NT2/D1 (cell line): ENCODE results near the gene CABLES2.

Experiments used
- DNase-seq: peaks from one replicate; pipeline ENCODE4 v3.0.0-alpha.2; 2011; ENCODE audit warnings: low read depth, low spot score
- H3K27me3 ChIP-seq: 2 replicates; pipeline ENCODE4 v1.6.0; 2011; ENCODE audit warnings: mild to moderate bottlenecking; ENCODE audit not compliant: insufficient read length, insufficient read depth
- H3K36me3 ChIP-seq: 2 replicates; pipeline ENCODE4 v1.6.1; 2011; ENCODE audit warnings: mild to moderate bottlenecking, low read length, mixed read lengths; ENCODE audit not compliant: insufficient read depth, insufficient read length
- H3K4me1 ChIP-seq: 2 replicates; pipeline ENCODE4 v1.5.1; 2011; ENCODE audit not compliant: insufficient read depth, insufficient read length
- H3K4me3 ChIP-seq: 2 replicates; pipeline ENCODE4 v1.5.1; 2011; ENCODE audit warnings: low read depth; ENCODE audit not compliant: insufficient read length
- H3K9ac ChIP-seq: 2 replicates; pipeline ENCODE4 v1.6.0; 2011; ENCODE audit warnings: low read depth; ENCODE audit not compliant: insufficient read length
- H3K9me3 ChIP-seq: 2 replicates; pipeline ENCODE4 v1.5.1; 2011; ENCODE audit warnings: mild to moderate bottlenecking, low read length; ENCODE audit not compliant: insufficient read depth
- SUZ12 ChIP-seq: IDR thresholded peaks from 2 replicates; pipeline ENCODE4 v1.6.1; 2011; ENCODE audit not compliant: insufficient read length, insufficient read depth; ENCODE audit errors: extremely low read depth
- YY1 ChIP-seq: IDR thresholded peaks from 2 replicates; pipeline ENCODE4 v1.6.1; 2011; ENCODE audit not compliant: insufficient read length, insufficient read depth
- ZNF274 ChIP-seq: IDR thresholded peaks from 2 replicates; pipeline ENCODE4 v1.6.1; 2011; ENCODE audit warnings: mild to moderate bottlenecking, low read depth, low read length

CABLES2 gene

DNA sequence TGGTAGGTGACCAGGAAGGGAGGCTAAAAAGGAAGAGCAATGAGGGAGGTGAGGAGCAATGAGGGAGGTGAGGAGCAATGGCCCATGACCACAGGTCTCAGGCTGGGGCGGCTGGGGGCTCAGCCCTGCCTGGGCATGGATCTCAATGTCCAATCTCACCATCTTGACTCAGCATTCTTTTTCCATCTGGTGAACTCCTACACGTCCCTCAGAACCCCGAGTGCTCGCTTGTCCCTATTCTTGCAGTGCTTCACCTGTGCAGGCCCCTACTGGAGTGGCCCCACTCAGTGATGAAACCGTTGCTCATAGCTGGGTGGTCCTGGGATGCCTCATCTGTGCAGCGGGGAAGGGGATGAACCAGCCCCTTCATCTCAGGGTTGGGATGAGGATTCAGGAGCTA is 37.2 kb upstream of the CABLES2 start:
- H3K4me3 ChIP-seq = no peak overlapping the region
- H3K9ac ChIP-seq = no peak overlapping the region
- TF ChIP-seq SUZ12 (no peak), YY1 (no peak), ZNF274 (no peak)
- H3K4me1 ChIP-seq = peaks cover 13% of the 10 kb centered on the region
- H3K36me3 ChIP-seq = no peaks in the 10 kb centered on the region
- DNase-seq = no peak
- no peaks in the 10 kb centered on the region for H3K9me3 ChIP-seq
- no peaks in the 10 kb centered on the region for H3K27me3 ChIP-seq

DNA sequence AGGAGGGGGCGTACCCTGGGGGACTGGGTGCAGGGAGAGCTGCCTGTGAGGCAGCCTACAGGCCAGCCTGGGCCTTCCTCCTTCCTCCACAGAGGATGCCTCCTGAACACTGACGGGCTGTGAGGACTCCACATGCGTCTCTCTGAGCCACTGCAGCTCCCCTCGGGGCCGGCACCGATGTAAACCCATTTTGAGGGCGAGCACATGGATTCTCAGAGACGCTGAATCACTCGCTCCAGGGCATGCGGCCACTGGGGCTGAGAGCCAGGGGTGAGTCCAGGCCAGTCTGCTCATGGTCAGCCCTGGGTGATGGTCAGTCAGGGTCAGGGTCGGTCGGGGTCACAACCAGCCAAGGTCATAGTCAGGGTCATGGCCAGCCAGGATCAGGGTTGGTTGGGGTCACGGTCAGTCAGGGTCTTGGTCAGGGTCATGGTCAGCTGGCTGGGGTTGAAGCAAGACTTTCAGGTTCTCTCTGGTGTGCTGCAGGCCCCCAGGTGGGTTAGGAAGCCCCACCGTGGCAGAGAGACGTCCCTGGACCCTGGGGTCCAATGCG is 35.0 kb upstream of the CABLES2 start:
- DNase-seq = no peak
- Histone ChIP-seq H3K27me3 (no peaks in the 10 kb centered on the region), H3K4me1 (peaks cover 13% of the 10 kb centered on the region), H3K9ac (no peak overlapping the region), H3K9me3 (no peaks in the 10 kb centered on the region), H3K36me3 (no peaks in the 10 kb centered on the region), H3K4me3 (no peak overlapping the region)
- TF ChIP-seq ZNF274 (no peak), SUZ12 (no peak), YY1 (no peak)

DNA sequence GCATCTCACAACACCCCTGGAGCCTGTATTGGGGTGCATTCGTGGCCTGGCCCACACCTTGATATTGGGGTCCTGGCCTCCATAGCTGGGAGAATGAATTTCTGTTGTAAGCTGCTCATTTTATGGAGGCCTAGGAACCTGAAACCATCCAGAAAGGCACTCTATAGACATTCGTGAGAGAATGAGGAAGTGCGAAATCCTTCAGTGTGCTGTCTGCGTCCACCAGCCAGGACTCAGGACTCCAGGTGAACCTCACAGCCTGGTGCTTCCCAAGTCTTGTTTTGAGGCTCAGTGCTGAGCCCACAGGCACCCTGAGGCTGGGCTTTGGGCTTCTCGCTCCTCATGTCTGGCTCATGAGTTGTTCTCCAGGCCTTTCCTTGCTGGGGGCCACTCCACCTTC is 32.1 kb upstream of the CABLES2 start:
- Histone ChIP-seq H3K27me3 (peaks cover 11% of the 10 kb centered on the region), H3K36me3 (no peaks in the 10 kb centered on the region), H3K4me3 (no peak overlapping the region), H3K4me1 (peaks cover 6% of the 10 kb centered on the region), H3K9ac (no peak overlapping the region), H3K9me3 (no peaks in the 10 kb centered on the region)
- DNase-seq = no peak
- TF ChIP-seq YY1 = no peak
- no peak for TF ChIP-seq ZNF274
- TF ChIP-seq SUZ12 = no peak

DNA sequence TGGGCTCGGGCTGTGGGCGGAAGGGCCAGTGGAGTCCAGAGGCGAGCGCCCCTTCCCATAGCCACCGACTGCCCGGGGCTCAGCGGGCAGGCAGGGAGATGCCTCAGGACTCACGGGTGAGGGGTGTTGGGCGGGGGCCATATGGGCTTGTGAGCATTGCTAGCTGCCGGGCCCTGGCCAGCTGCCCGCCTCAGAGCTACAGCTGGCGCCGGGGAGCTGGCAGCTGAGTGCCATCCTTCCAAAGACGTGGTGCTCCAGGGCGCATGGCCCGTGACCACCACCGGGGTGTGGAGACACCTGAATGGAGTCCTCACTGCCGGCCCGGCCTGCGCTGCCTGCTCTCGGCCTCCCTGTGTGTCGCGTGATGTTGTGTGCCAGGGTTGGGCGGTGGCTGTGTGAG is 30.8 kb upstream of the CABLES2 start:
- no peak for DNase-seq
- Histone ChIP-seq H3K4me3 (no peak overlapping the region), H3K4me1 (peaks cover 8% of the 10 kb centered on the region), H3K9ac (no peak overlapping the region), H3K27me3 (peaks cover 11% of the 10 kb centered on the region), H3K36me3 (no peaks in the 10 kb centered on the region), H3K9me3 (no peaks in the 10 kb centered on the region)
- TF ChIP-seq YY1 = no peak
- TF ChIP-seq SUZ12 = no peak
- no peak for TF ChIP-seq ZNF274

DNA sequence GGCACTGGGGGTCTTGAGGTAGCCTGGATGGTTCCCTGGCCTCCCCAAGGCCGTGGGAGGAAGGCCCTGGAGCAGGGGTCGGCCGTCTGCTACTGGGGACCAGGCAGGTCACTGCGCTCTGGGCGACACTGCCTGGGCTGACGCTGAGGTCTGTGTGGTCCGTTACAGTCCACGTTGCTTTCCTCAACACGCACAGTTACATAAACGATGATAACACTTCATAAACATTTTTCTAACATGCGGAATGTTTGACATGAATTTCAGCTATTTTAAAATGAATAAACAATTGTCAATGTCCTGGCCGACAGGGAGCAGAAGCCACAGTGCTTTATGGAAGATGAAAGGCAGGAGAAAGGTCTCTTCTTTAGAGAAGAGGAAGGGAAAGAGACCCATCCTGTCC is 30.4 kb upstream of the CABLES2 start:
- no peak for DNase-seq
- Histone ChIP-seq H3K4me3 (no peak overlapping the region), H3K9me3 (no peaks in the 10 kb centered on the region), H3K36me3 (no peaks in the 10 kb centered on the region), H3K9ac (no peak overlapping the region), H3K4me1 (peaks cover 8% of the 10 kb centered on the region), H3K27me3 (peaks cover 11% of the 10 kb centered on the region)
- no peak for TF ChIP-seq SUZ12
- TF ChIP-seq ZNF274 = no peak
- no peak for TF ChIP-seq YY1

DNA sequence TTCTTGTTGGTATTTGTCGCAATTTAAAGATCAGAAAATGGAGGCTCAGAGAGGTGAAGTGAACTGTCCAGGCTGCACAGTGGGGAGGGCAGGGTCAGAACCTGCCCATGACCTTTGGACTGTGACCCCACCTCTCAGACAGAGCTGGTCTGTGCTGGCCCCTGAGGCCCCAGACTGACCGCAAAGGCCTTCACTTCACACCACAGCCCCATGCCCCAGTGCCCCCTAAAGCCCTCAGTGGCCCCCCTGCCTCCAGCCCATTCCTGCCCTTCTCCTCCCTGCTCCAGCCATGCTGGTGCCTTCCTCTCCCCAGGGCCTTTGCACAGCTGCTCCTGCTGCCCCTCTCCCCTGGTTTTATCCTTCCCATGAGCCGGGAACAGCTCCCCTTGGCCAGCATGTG is 29.6 kb upstream of the CABLES2 start:
- Histone ChIP-seq H3K9me3 (no peaks in the 10 kb centered on the region), H3K4me1 (peaks cover 5% of the 10 kb centered on the region), H3K4me3 (no peak overlapping the region), H3K27me3 (peaks cover 11% of the 10 kb centered on the region), H3K36me3 (no peaks in the 10 kb centered on the region), H3K9ac (no peak overlapping the region)
- no peak for TF ChIP-seq ZNF274
- no peak for TF ChIP-seq SUZ12
- TF ChIP-seq YY1 = no peak
- no peak for DNase-seq

DNA sequence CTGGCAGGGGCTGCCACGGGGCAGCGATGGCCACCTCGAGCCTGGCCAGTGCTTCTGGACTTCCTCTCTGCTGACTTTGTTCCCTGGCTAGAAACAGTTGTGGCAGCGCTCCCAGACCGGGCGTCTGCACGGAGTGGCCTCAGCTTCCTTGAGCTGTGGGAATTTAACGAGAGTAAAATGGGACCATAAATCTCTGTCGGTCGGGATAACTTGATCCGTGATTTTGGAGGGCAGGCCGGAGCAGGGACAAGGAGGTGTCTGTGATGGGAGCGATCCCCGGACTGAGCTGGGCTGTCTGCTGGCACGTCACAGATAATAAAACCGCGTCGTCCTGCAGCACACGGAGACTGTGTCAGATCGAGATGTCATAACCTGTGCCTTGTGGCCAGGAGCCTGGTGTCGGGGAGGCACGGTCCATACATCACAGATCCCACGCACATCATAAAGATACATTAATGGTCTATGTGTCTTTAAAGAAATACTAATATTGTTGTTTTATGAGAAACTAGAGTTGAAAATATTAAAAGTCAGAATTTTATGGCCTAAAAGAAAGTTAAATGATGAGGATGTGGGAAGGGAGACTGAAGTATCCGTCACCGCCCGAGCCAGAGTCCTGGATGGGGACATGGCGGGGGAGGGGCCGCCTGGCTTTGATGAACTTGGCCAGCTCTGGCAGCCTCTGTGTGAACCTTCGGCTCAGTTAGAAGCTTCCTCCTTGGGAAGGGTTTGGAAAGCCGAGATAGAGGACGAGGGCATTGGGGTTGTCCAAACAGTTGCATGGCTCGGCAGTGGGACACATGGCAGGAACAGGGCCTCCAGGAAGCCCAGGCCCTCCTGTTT is 26.8 kb upstream of the CABLES2 start:
- no peak for DNase-seq
- Histone ChIP-seq H3K9me3 (no peaks in the 10 kb centered on the region), H3K4me1 (peaks cover 12% of the 10 kb centered on the region), H3K9ac (no peak overlapping the region), H3K36me3 (no peaks in the 10 kb centered on the region), H3K4me3 (no peak overlapping the region), H3K27me3 (peaks cover 11% of the 10 kb centered on the region)
- TF ChIP-seq ZNF274 = no peak
- no peak for TF ChIP-seq SUZ12
- no peak for TF ChIP-seq YY1
